Measurements from ENCODE around the gene MYO18A. TPM values are rescaled to one million over a fixed set of nuclear protein-coding genes. Genes with fewer than 3 reads are reported as not detected.

Gene MYO18A
- total RNA-seq, 2 donors from 2014 or later = 45.4 to 73.2 TPM

DNA sequence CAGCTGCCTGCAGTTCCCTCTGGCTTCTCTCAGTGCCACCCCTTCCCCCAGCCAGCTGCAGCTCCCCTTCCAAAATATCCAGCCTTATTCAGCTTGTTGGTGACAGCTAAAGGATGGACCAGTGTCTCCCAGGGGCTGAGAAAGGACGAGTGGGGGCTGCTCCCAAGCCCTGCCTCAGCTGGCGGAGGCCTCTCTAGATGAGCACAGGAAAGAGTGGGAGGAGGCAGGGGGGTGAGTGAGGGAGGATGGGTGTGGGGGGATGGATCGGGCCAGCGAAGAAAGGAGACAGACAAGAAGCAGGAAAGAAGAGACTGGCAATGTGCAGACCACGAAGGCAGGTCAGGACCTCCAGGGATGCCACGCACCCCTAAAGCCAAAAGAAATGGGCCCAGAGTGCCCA, 119.7 kb downstream of the MYO18A start:
- no peak for TF ChIP-seq POLR2A (IDR thresholded peaks at IDR 0.05)
- TF ChIP-seq, protein P1, sequence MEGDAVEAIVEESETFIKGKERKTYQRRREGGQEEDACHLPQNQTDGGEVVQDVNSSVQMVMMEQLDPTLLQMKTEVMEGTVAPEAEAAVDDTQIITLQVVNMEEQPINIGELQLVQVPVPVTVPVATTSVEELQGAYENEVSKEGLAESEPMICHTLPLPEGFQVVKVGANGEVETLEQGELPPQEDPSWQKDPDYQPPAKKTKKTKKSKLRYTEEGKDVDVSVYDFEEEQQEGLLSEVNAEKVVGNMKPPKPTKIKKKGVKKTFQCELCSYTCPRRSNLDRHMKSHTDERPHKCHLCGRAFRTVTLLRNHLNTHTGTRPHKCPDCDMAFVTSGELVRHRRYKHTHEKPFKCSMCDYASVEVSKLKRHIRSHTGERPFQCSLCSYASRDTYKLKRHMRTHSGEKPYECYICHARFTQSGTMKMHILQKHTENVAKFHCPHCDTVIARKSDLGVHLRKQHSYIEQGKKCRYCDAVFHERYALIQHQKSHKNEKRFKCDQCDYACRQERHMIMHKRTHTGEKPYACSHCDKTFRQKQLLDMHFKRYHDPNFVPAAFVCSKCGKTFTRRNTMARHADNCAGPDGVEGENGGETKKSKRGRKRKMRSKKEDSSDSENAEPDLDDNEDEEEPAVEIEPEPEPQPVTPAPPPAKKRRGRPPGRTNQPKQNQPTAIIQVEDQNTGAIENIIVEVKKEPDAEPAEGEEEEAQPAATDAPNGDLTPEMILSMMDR (IDR thresholded peaks at IDR 0.05) = no peak
- no peaks in the 10 kb centered on the region for H3K27me3 ChIP-seq
- ATAC-seq (no peak), DNase-seq (no peak)
- no peaks in the 10 kb centered on the region for H3K9me3 ChIP-seq
- H3K36me3 ChIP-seq (replicated peaks in 1 of 2; ENCODE audit: insufficient read depth in 1 of 2, low read depth in 2 of 2) = no peaks in the 10 kb centered on the region
- WGBS, 2 donors = 68 to 70% methylated on average over 6 of the region's 6 CpGs
- intact Hi-C loops (cut with DNase I) = no loop called here
- H3K27ac ChIP-seq = no peak overlapping the region
- no peaks in the 10 kb centered on the region for H3K4me1 ChIP-seq
- H3K4me3 ChIP-seq = no peak overlapping the region

DNA sequence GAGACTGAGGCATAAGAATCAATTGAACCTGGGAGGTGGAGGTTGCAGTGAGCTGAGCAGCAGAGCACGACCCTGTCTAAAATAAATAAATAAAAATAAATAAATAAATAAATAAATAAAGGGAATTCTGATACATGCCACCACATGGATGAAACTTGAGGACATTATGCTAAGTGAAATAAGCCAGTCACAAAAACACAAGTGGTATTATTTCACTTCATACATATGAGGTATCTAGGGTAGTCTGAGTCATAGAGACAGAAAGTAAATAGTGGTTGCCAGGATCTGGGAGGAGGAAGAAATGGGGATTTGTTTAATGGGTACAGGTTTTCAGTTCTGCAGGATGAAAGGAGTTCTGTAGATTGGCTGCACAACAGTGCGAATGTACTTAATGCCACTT, 120.9 kb downstream of the MYO18A start:
- DNase-seq = no peak
- intact Hi-C loops (cut with DNase I) = no loop called here

DNA sequence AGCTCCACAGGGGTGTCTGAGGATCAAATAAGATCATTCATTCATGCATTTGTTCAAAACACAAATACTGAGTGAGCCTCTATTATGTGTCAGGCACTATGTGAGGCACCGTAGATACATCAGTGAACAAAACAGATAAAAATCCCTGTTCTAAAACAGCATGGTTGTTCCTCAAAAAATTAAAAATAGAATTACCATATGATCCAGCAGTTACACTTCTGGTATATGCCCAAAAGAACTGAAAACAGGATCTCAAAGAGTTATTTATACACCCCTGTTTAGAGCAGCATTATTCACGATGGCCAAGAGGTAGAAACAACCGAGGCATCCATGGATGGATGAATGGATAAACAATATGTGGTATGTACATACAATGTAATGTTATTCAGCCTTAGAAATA, 121.8 kb downstream of the MYO18A start:
- 85 to 99% methylated on average over 3 of the region's 3 CpGs for WGBS, 2 donors
- H3K27ac ChIP-seq = no peak overlapping the region
- DNase-seq (no peak), ATAC-seq (no peak)
- no peaks in the 10 kb centered on the region for H3K4me1 ChIP-seq
- H3K27me3 ChIP-seq = no peaks in the 10 kb centered on the region
- H3K9me3 ChIP-seq = no peaks in the 10 kb centered on the region
- no peak overlapping the region for H3K4me3 ChIP-seq
- no peak for TF ChIP-seq POLR2A (IDR thresholded peaks at IDR 0.05)
- TF ChIP-seq, protein P1 (IDR thresholded peaks at IDR 0.05) = no peak
- no peaks in the 10 kb centered on the region for H3K36me3 ChIP-seq (replicated peaks in 1 of 2; ENCODE audit: insufficient read depth in 1 of 2, low read depth in 2 of 2)
- intact Hi-C loops (cut with DNase I) = no loop called here

More for the DNA sequence above, 120.9 kb downstream of the MYO18A start:
- Histone ChIP-seq H3K9me3 (no peaks in the 10 kb centered on the region), H3K27ac (no peak overlapping the region), H3K4me1 (no peaks in the 10 kb centered on the region), H3K27me3 (no peaks in the 10 kb centered on the region), H3K4me3 (no peak overlapping the region), H3K36me3 (replicated peaks in 1 of 2; ENCODE audit: insufficient read depth in 1 of 2, low read depth in 2 of 2) (no peaks in the 10 kb centered on the region)
- peak; percentile 56 for ATAC-seq
- TF ChIP-seq, protein P1 (IDR thresholded peaks at IDR 0.05) = no peak
- TF ChIP-seq POLR2A (IDR thresholded peaks at IDR 0.05) = no peak
- 80 to 89% methylated on average over 2 of the region's 2 CpGs for WGBS, 2 donors

DNA sequence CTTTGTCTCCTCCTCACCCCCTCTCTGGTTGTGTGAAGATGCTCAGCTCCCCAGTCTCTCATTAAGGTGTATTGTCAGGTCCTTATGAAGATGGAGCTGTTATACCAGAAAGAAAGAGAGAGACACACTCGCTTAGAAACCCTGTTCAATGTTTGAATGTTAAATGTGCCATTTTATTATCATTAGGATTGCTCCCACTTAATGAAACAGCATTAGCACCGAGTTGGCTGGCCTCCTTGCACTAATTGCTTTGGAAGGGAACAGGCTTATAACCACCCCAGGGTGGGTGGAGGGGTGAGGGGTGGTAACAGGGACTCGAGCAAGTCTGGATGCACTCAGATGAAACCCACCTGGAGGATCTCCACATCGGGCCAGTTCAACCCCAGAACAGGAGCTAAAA, 122.8 kb downstream of the MYO18A start:
- intact Hi-C loops (cut with DNase I) = no loop called here
- 74 to 81% methylated on average over 4 of the region's 4 CpGs for WGBS, 2 donors
- Histone ChIP-seq H3K4me1 (no peaks in the 10 kb centered on the region), H3K9me3 (no peaks in the 10 kb centered on the region), H3K27me3 (no peaks in the 10 kb centered on the region), H3K4me3 (no peak overlapping the region), H3K36me3 (replicated peaks in 1 of 2; ENCODE audit: insufficient read depth in 1 of 2, low read depth in 2 of 2) (no peaks in the 10 kb centered on the region), H3K27ac (no peak overlapping the region)
- DNase-seq (no peak), ATAC-seq (no peak)
- no peak for TF ChIP-seq POLR2A (IDR thresholded peaks at IDR 0.05)
- TF ChIP-seq, protein P1 (IDR thresholded peaks at IDR 0.05) = no peak

DNA sequence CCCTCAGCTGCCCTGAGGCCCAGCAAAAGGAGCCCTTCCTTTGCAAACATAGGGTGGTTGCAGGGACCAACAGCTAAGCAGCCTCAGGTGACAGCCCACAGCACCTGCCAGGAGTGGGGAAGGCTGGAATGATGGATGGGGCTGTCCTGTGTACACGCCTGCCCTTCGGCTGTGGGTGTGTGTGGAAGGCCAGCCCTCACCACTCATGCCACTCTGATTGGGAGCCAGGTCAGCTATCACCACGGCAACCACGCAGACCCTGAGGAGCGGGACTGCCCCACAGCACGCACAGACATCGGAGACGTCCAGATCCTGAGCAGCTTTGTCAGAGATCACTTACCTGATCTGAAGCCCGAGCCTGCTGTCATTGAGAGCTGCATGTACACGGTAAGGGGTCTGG, 125.4 kb downstream of the MYO18A start:
- no peaks in the 10 kb centered on the region for H3K9me3 ChIP-seq
- 64% methylated on average over 10 of the region's 10 CpGs; no CpG with 5 or more reads in 1 of the 2 donors for whole genome bisulfite sequencing, 2 donors
- TF ChIP-seq, protein P1 (IDR thresholded peaks at IDR 0.05) = no peak
- no peak for ATAC-seq
- no peak overlapping the region for H3K27ac ChIP-seq
- intact Hi-C loops (cut with DNase I) = no loop called here
- no peak overlapping the region for H3K4me3 ChIP-seq
- DNase-seq = peak in 3 of 4 donors; percentile 18 to 24 (median 24)
- H3K36me3 ChIP-seq (replicated peaks in 1 of 2; ENCODE audit: insufficient read depth in 1 of 2, low read depth in 2 of 2) = no peaks in the 10 kb centered on the region
- no peaks in the 10 kb centered on the region for H3K27me3 ChIP-seq
- no peaks in the 10 kb centered on the region for H3K4me1 ChIP-seq
